Fibroblast of skin of right quadriceps (primary cell): ENCODE measurements around the gene TMEM179.

Experiments used
- DNase-seq: peaks from one replicate; pipeline ENCODE4 v3.0.0-alpha.2; 2013

The TMEM179 gene

DNA sequence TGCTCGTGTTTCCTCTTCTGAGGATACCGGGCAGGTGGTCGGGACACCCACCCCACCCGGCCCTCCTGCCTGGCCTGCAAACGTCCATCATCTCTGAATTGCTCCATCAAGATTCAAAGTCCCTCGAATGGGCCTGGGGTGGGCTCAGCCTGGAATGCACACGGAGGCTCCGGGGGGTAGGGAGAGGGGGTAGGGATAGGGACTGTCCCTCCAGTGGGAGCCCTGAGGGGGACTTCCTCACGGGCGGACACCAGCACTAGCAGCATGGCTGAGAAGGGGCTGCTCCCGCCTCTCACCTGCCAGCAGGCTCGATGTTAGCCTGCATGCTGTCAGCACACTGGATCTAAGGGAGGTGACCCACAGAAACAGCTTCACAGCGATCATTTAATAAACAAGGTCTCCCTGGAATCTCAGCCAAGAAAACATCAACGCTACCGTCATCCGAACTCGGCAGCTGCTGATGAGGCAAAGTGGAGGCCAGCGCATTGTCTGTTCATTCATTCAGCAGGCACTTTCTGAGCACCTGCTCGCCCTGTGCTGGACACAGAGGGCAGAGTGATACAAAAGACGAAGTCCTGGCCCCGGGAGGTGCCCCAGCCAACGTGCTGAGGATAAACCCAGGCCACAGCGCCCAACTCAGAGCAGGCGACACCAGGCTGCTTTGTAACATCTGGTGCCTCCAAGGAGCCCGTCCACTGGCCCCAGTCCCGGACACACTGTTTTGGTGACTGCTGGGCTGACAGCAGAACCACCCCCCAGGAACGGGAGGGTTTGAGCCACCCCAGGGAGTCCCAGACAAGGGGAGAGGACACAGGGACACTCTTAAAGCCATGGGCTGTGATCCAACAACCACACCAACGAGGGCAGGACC, 6.3 kb downstream of the TMEM179 start:
- no peak for DNase-seq

GRCh38 chr14:104597576-104597975, 7.0 kb downstream of the TMEM179 start:
- DNase-seq: no peak

DNA sequence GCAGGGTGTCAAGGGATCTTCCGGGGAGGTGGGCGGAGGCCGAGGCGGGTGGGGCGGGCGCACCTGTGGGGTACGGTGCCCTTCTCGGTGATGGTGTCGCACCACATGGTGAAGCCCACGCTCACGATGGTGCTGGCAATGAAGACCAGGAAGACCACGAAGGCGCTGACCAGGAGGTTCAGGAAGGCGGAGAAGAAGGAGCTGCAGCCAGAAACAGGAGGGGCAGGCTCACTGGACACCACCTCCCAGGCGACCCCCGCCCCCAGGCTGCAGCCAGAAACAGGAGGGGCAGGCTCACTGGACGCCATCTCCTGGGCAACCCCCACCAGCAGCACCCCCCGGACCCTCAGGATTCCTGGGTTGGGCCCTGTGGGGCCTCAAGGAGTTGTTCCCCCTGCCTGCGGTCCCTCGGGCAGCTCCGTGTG, 7.6 kb downstream of the TMEM179 start:
- DNase-seq: no peak

- DNase-seq: no peak
Observed at GRCh38 chr14:104596451-104596918, 8.1 kb downstream of the TMEM179 start.

- DNase-seq: no peak
Observed at GRCh38 chr14:104595911-104596450, 8.6 kb downstream of the TMEM179 start.

GRCh38 chr14:104595116-104595675, 9.4 kb downstream of the TMEM179 start:
- DNase-seq: no peak

GRCh38 chr14:104594310-104595046, 10.1 kb downstream of the TMEM179 start:
- DNase-seq: no peak

DNA sequence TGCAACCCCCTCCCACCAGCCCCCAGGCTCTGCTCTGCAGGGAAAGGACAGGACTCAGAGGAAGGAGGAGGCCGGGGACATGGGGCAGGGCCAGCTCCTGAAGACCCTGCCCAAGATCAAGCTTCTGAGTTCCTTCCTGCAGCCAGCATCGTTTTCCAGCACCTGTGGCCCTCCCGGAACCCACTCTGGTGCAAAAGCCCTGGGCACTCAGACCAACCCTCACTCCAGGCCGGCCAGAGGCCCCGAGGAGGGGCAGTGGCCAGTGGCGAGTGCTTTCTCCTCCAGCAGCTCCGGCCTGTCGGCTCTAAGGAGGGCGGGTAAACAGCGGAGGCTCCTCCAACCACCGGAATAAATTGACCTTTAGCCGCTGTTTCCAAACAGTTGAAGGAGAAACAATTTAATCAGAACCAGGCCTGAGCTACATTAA, 10.8 kb downstream of the TMEM179 start:
- DNase-seq: no peak

GRCh38 chr14:104593241-104593701, 11.3 kb downstream of the TMEM179 start:
- DNase-seq: no peak

DNA sequence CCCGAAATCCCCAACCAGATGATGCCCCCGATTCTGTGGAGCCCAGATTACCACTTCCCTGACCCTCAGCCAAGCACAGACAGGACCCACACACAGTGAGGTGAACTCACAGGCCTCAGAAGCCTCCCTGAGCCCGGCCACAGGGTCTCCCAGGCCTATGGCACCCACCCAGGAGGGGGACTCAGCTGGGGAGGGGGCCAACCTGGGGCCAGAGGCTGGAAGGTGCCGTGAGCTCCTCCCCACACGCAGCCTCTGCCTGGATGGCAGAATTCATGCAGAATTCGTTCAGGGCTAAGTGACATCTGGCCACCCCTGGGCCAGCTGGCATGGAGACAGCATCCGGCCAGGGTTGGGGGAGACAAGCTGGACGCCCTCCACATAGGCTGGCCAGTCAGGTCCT, 11.8 kb downstream of the TMEM179 start:
- DNase-seq: no peak

DNA sequence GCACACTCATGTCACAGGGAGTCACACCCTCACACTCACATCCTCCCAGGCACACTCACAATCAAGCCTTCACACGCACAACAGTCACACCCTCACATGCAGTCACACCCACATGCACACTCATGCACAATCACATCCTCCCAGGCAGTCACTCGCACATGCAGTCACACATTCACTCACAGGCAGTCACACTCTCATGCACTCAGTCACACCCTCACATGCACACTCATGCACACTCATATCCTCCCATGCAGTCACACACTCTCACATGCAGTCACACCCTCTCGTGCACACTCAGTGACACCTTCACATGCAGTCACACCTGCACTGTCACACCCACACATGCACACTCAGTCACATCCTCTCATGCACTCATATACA, 12.3 kb downstream of the TMEM179 start:
- no peak for DNase-seq

DNA sequence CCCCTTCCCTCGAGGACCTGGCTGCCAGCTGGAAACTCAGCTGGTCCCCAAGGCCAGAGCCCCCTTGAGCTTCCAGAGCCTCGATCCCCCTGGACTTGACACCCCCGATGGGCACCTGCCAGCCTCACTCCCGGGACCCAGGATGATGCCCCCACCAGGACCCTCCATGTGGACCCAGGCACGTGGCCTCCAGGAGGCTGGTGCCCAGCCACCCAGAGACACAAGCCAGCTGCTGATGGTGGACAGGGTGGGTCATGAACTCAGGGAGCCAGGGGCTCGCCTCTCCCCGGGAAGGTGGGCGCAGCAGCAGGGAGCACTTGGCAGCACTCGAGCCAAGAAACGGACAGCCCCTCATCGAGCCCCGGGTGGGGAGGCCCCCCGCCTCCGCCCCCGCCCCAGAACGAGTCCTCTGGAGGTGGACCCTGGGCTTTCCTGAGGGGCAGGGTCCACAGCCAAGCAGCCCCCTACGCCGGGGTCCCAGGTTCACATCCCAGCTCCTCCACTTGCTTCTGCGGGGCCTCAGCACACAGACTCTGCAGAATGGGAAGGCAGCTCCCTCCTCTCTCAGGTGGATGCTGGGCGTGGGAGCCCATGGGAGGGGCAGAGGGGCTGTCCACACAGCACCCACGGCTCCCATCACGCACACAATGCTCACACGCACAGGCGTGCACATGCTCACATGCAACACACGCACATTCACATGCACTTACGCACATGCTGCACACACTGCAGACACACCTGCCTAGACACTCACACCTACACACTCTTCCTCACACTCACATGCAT, 12.9 kb downstream of the TMEM179 start:
- DNase-seq: no peak

- DNase-seq: no peak
Observed at GRCh38 chr14:104591031-104591430, 13.5 kb downstream of the TMEM179 start.

- DNase-seq: no peak
Observed at GRCh38 chr14:104590240-104590965, 14.2 kb downstream of the TMEM179 start.

DNA sequence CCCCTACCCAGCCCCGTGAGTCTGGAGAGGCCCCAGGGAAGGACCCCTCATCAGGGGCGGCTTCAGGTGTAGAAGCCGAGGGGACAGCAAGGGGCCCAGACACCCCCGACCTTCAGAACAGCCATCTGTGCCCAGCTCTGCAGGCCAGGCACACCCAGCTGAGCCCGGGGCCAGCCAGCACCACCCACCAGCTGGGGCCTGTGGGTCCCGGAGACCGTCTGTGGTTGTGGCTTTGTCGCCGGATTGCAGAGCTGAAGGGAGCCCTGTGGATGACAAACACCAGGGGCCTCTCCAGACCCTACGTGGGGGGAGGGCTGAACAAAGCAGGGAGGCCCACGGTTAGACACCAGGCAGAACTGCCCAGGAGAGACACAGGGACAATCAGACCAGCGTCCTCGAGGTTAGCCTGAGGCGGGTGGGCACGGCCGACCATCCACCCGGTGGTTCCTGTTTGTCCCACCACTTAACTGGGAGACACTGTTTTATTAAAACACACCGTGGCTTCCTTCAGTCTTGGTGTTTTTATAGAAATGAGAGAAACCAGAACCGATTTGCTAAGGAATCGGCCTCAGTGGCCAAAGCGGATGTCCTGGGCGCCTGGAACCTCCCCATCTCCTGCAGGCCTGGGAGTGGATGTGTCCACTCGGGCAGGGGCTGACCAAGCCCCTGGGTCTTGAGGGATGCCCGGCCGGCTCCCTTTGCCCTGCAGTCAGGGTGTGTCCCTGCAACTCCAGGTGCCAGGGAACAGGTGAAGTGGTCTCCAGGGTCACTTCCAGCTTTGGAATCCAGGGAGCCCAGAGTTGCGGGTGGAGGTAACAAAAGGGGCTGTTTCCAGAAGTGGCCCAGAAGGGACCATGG, 15.0 kb downstream of the TMEM179 start:
- no peak for DNase-seq

DNA sequence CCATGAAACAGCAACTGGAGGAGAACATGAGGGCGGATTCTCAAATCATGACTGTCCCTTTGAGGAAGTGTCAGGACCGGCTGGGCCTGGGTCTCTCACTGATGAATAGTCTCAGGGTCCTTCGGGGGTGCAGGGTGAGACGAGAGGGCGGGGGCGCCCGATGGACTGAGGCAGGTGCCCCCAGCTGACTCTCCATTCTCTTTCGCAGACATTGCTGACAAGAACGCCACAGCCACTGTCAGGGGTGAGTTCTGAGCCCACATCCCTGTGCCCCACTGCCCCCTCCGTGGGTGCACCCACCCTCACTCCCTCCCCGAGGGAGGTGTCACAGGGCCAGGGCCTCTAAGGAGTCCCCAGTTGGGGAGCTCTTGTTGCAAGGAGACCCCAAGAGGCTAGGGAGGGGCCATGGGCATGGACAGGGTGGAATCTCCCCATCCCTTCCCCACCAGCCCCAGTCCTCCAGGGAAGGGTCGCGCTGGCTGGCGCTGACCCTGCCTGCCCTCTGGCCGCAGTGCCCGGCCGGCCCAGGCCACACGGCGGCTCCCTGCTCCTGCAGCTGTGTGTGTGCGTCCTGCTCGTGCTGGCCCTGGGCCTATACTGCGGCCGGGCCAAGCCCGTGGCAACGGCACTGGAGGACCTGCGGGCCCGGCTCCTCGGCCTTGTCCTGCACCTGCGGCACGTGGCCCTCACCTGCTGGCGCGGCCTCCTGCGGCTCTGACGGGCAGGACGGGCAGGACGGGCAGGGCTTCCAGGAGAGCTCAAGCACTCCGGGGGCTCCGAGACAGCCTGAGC, 16.3 kb downstream of the TMEM179 start:
- DNase-seq: no peak

- DNase-seq: no peak
Observed at GRCh38 chr14:104587641-104588040, 16.9 kb downstream of the TMEM179 start.

DNA sequence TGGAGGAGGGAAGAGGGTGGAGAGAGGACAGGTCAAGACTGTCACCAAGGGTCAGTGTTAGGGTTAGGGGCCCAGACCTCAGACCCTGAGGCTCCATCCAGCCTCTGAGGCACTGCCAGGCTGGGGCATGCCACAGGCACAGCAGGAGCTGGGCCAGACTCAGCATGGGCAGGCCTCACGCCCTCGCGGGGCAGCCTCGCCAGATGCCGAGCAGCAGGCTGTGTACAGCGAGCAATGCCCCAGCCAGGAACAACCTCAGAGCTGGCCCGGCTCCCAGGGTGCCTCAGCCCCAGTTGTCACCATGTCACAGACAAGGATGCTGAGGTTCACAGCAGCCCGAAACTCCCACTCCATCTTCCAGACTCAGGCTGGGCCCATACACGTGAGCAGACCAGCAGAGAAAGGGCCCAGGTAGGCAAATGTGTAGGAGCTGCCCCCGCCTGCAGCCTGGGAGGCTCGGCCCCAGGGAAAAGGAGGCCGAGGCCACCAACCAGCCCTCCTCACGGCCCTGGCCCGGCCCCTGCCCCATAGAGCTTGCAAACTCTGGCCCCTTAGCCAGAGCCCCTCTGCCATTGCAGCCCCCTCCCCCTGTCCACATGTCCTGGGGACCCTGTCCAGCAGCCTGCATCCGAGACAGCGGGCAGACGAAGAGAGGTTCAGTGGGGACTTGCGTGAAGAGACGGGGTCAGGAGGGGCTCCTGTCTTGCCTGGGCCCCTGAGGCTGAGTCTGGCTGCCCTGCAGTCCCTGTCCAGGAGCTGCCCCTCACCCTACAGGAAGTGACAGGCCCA, 17.5 kb downstream of the TMEM179 start:
- no peak for DNase-seq
